ENCODE data around the gene PLXNB3. TPM values are rescaled to one million over a fixed set of nuclear protein-coding genes. Genes with fewer than 3 reads are reported as not detected.

The PLXNB3 gene
- total and polyA plus RNA-seq, 2 of the 13 experiments (the other 11 are each of a cell fraction or from before 2014, with no cell fraction given) = 3.0 to 6.9 TPM

DNA sequence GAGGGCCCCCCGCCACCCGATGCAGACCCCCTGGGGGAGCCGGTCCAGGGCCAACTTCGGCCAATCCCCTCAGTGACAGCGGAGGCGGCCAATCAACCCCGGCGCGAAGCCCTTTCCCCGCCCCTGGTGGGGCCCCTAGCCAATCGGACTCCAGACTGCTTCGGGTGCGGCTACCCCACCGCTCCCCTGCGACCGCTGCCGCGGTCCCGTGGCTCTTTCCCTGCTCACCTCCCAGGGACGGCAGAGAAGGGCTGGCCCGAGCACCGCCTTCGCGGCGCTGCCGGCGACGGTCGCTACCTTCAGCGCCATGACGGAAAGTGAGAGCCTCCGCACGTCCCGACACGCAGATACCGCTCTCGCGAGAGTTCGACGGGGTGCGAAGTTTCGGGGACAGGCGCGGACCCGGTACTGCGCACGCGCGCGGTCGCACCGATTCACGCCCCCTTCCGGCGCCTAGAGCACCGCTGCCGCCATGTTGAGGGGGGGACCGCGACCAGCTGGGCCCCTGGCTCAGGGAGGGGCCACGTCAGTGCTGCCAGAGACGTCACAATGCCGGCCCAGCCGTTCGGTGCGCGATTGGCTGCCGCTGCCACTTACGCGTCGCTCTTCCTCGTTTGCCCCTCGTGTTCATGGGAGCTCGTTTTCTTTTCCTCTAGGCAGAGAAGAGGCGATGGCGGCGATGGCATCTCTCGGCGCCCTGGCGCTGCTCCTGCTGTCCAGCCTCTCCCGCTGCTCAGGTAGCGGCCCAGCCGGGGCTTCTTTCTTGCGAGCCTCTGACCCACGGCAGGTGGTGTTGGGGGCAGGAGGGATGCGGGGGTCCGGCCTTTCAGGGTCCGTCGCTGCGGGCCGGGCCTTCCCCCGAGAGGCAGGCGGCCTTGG, 30.2 kb downstream of the PLXNB3 start, which contains the start of the genes IDH3G and SSR4 (continued):
- TF ChIP-seq, protein P1, sequence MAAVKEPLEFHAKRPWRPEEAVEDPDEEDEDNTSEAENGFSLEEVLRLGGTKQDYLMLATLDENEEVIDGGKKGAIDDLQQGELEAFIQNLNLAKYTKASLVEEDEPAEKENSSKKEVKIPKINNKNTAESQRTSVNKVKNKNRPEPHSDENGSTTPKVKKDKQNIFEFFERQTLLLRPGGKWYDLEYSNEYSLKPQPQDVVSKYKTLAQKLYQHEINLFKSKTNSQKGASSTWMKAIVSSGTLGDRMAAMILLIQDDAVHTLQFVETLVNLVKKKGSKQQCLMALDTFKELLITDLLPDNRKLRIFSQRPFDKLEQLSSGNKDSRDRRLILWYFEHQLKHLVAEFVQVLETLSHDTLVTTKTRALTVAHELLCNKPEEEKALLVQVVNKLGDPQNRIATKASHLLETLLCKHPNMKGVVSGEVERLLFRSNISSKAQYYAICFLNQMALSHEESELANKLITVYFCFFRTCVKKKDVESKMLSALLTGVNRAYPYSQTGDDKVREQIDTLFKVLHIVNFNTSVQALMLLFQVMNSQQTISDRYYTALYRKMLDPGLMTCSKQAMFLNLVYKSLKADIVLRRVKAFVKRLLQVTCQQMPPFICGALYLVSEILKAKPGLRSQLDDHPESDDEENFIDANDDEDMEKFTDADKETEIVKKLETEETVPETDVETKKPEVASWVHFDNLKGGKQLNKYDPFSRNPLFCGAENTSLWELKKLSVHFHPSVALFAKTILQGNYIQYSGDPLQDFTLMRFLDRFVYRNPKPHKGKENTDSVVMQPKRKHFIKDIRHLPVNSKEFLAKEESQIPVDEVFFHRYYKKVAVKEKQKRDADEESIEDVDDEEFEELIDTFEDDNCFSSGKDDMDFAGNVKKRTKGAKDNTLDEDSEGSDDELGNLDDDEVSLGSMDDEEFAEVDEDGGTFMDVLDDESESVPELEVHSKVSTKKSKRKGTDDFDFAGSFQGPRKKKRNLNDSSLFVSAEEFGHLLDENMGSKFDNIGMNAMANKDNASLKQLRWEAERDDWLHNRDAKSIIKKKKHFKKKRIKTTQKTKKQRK (IDR thresholded peaks at IDR 0.05; ENCODE audit: low read length) = no peak
- TF ChIP-seq MBD4 (IDR thresholded peaks at IDR 0.05; ENCODE audit: borderline replicate concordance, low read length) (no peak), ZBTB3 (CRISPR knock-in tag; IDR thresholded peaks at IDR 0.05; ENCODE audit: borderline replicate concordance, low read depth) (no peak), SRSF1 (optimal IDR thresholded peaks at IDR 0.05; ENCODE audit: low read depth, low read length) (peak; percentile 56), ZNF678 (CRISPR knock-in tag; IDR thresholded peaks at IDR 0.05) (no peak), ZNF703 (CRISPR knock-in tag; IDR thresholded peaks at IDR 0.05; ENCODE audit: borderline replicate concordance) (no peak), KLF13 (CRISPR knock-in tag; IDR thresholded peaks at IDR 0.05) (no peak), KDM5A (IDR thresholded peaks at IDR 0.05; ENCODE audit: borderline replicate concordance, low read length) (peak; percentile 66; the same call in 1 of the 2 replicates), CHD4 (IDR thresholded peaks at IDR 0.05; ENCODE audit: borderline replicate concordance, low read length) (no peak), KLF9 (CRISPR knock-in tag; IDR thresholded peaks at IDR 0.05; ENCODE audit: low read depth) (0 out of 2 replicates have a peak, but pooled peaks have one; percentile 42), CCAR2 (optimal IDR thresholded peaks at IDR 0.05; ENCODE audit: low read depth, low read length) (no peak), ATAD3A (CRISPR knock-in tag; IDR thresholded peaks at IDR 0.05) (no peak), ZNF484 (CRISPR knock-in tag; IDR thresholded peaks at IDR 0.05; ENCODE audit: borderline replicate concordance, low read depth) (no peak), POGZ (CRISPR knock-in tag; IDR thresholded peaks at IDR 0.05) (peak; percentile 78), ZNF567 (CRISPR knock-in tag; IDR thresholded peaks at IDR 0.05; ENCODE audit: borderline replicate concordance) (0 out of 2 replicates have a peak, but pooled peaks have one; percentile 19), YEATS2 (CRISPR knock-in tag; IDR thresholded peaks at IDR 0.05; ENCODE audit: borderline replicate concordance) (peak; percentile 83), REL (CRISPR knock-in tag; conservative IDR thresholded peaks at IDR 0.05) (0 out of 2 replicates have a peak, but pooled peaks have one; percentile 61), ZSCAN31 (CRISPR knock-in tag; IDR thresholded peaks at IDR 0.05; ENCODE audit: low read depth) (peak; percentile 70), MXD4 (CRISPR knock-in tag; IDR thresholded peaks at IDR 0.05) (peak; percentile 72)
- TF ChIP-seq, protein P2, sequence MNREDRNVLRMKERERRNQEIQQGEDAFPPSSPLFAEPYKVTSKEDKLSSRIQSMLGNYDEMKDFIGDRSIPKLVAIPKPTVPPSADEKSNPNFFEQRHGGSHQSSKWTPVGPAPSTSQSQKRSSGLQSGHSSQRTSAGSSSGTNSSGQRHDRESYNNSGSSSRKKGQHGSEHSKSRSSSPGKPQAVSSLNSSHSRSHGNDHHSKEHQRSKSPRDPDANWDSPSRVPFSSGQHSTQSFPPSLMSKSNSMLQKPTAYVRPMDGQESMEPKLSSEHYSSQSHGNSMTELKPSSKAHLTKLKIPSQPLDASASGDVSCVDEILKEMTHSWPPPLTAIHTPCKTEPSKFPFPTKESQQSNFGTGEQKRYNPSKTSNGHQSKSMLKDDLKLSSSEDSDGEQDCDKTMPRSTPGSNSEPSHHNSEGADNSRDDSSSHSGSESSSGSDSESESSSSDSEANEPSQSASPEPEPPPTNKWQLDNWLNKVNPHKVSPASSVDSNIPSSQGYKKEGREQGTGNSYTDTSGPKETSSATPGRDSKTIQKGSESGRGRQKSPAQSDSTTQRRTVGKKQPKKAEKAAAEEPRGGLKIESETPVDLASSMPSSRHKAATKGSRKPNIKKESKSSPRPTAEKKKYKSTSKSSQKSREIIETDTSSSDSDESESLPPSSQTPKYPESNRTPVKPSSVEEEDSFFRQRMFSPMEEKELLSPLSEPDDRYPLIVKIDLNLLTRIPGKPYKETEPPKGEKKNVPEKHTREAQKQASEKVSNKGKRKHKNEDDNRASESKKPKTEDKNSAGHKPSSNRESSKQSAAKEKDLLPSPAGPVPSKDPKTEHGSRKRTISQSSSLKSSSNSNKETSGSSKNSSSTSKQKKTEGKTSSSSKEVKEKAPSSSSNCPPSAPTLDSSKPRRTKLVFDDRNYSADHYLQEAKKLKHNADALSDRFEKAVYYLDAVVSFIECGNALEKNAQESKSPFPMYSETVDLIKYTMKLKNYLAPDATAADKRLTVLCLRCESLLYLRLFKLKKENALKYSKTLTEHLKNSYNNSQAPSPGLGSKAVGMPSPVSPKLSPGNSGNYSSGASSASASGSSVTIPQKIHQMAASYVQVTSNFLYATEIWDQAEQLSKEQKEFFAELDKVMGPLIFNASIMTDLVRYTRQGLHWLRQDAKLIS (CRISPR knock-in tag; IDR thresholded peaks at IDR 0.05) = no peak
- TF ChIP-seq, protein P3, sequence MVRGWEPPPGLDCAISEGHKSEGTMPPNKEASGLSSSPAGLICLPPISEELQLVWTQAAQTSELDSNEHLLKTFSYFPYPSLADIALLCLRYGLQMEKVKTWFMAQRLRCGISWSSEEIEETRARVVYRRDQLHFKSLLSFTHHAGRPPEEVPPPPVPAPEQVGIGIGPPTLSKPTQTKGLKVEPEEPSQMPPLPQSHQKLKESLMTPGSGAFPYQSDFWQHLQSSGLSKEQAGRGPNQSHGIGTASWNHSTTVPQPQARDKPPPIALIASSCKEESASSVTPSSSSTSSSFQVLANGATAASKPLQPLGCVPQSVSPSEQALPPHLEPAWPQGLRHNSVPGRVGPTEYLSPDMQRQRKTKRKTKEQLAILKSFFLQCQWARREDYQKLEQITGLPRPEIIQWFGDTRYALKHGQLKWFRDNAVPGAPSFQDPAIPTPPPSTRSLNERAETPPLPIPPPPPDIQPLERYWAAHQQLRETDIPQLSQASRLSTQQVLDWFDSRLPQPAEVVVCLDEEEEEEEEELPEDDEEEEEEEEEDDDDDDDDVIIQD (CRISPR knock-in tag; IDR thresholded peaks at IDR 0.05; ENCODE audit: low read depth) = no peak

Data from HepG2 (cell line).